ENCODE results near the gene CCDC177. TPM values are rescaled to one million over a fixed set of nuclear protein-coding genes. Genes with fewer than 3 reads are reported as not detected.

The CCDC177 gene
- polyA plus RNA-seq (2012; ENCODE audit: insufficient read depth, insufficient read length), result not detected

DNA sequence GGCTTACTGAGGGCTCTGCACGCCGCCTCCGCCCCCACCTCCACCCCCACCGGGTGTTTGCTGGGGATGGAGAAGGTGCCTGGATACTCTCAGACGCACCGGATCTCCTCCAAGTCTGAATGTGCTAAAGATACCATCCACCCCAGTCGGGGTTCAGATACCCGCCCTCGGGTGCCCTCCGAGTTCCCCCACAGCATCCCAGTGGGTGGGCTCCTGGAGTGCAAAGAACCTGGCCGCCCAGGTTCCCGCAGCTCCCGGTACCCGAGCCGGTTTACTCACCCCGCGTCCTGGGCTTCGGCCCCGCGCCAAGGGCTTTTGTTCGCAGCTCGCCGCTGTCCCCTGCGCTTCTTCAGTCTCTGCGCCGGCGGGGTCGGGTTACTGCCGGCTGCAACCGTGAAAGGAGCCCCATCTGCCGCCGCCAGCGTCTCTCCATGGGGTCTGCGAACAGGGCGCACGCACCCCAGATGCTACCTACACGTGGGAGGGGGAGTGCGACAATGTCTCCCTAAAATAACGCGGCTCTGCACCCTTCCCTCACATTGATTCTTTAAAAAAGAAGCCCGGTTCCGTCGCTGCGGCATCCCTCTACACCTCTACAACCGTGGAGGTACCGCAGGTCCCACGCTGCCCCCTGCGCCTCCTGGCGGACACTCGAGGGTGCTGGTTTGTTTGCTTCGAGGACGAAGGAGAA lies at the start of gene CCDC177:
Gene CCDC177 (minus strand): TSS at position 609 of the 691 bp plus-strand sequence. CDS start 1,249 bp downstream, outside the sequence.
- peak within 1 kb of the TSS; percentile 35 for H3K4me3 ChIP-seq (ENCODE audit: low read length)
- DNase-seq (ENCODE audit: low read depth, low spot score), result peak; percentile 35

DNA sequence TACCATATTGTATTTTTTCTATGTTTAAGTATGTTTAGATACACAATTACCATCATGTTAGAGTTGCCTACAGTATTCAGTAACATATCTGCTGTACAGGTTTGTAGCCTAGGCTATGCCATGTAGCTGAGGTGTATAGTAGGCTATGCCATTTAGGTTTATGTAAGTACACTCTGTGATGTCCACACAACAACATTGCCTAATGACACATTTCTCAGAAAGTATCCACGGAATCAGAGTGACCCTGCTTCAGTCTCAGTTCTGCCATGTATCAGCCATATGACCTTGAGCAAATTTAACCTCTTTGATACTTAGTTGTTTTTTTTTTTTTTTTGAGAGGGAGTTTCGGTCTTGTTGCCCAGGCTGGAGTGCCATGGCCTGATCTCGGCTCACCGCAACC lies 49.5 kb upstream of the CCDC177 start:
- DNase-seq (ENCODE audit: low read depth, low spot score), result no peak
- H3K4me3 ChIP-seq (ENCODE audit: low read length), result no peak overlapping the region

DNA sequence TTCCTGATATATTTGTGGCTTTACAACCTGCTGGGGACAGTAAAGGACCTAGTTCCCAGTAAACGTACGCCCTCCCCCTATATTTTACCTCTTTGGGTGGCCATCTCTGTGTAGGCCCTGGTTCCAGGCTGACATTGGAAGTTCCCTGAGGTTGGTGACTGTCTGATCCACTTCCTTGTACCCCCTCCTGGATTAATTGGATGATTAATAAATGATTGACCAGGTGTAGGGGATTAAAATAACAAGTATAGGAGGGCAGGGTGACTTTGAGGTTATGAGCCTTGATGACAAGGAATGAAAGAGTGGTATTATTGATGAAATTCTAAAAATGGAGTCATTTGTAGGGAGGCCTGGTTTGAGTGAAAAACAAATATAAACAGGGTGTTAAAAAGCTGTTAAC lies 46.3 kb upstream of the CCDC177 start:
- H3K4me3 ChIP-seq (ENCODE audit: low read length), result no peak overlapping the region
- DNase-seq (ENCODE audit: low read depth, low spot score), result no peak

DNA sequence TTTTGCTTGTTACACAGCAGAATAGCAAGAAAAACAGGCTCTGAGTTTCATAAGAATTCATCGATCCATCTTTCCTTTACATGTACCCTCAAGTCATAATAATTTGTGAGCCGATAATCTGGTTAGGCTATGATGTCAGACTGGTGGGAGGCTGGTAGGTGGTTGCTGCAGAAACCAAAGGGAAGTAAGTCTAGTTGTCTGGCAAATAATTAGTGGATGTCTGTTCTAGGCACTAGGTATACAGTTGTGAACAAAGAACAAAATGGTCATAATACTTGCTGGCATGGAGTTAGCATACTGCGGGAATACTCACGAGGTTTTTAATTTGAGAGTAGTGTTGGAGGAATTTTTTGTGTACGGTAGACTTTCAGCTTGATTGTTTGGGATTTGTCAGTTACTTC lies 45.5 kb upstream of the CCDC177 start:
- DNase-seq (ENCODE audit: low read depth, low spot score), result no peak
- no peak overlapping the region for H3K4me3 ChIP-seq (ENCODE audit: low read length)

DNA sequence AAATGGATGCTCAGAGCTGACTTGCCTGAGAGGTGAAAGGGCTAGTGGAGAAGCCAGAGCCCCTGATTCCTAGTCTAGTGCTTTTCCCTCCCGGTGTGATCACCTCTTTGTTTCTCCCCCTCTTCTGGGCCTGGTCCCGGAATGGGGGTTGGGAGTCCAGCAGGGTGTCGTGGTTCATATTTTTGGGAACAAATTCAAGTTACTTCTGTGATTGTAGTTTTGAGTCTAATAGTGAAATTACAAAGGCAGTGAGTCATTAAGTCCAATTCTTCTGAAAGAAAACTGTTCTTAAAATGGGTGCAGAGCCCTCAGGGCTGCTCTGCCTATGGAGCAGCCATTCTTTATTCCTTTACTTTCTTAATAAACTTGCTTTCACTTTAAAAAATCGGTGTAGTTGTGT lies 44.3 kb upstream of the CCDC177 start:
- no peak for DNase-seq (ENCODE audit: low read depth, low spot score)
- H3K4me3 ChIP-seq (ENCODE audit: low read length), result no peak overlapping the region

DNA sequence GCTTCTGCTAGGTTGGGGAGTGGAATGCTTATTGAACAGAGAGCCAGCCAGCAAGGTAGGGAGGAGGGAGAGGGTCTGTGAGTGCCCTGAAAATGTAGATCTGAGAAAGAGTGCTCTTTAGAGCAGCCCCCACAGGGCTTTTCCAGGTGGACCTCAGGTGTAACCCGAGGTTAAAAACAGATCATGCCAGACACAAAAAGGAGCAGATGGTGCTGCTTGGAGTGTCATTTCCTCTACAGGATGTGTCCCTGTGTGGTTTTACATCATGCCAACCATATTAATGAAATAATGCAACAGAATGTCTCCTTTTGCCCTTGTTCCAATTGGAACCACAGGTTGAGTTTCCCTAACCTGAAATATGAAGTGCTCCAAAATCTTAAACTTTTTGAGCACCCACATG lies 43.1 kb upstream of the CCDC177 start:
- H3K4me3 ChIP-seq (ENCODE audit: low read length), result no peak overlapping the region
- no peak for DNase-seq (ENCODE audit: low read depth, low spot score)

DNA sequence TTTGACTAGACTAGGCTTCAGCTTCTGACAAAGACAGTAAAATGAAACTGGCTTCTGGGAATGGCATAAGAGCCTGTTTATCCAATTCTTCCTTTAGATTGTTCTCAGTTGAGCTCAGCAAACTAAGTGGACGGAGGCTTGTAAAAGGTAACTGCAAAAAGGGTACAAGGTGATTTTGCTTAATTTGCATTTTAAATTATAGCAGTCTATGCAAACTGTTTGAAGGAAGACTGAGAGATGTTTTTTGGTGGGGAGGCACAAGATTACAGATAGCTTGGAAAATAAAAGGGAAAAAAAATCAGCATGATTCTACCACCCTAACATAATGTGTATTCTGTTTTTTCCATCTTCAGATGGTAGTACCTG lies 41.7 kb upstream of the CCDC177 start:
- H3K4me3 ChIP-seq (ENCODE audit: low read length), result no peak overlapping the region
- no peak for DNase-seq (ENCODE audit: low read depth, low spot score)

DNA sequence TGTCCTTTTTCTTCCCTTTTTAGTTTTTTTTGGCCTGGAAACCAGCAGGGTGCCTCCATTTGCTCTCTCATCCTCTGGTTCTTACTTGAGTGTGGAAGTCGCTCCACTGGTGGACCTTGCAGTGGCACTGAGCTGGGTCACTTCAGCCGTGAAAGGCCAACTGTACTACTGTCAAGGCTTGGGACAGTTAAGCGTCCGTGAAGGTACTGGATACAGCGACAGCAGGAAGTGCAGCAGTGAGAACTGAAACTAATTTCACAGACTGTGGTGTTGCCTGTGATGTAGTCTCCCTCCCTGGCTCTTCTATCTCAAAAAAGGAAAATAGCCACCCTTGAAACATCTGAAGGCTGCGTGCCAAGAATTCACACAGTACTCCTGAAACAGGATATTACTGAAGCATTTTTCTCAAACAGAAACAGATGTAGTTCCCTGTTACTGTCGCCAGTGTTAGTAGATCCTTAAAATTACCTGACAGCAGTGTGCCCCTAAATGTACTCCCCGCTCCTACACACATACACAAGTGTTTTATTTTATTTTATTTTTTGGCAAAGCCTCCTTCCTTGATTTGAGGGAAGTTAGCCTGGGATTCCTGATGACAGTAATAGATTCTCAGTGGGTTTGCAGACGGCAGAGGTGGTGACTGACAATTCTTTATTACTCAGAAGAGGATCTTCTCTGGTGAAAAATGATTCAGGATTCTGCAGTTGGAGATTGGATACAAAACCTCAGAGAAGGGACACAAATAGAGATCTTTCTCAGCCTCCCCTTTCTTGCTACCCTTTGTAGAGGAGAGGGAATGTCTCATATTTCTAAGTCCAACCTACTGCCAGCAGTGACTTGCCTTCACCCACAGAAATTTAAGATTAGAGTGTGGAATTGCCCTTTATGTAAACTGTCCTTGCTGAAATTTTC lies 41.1 kb upstream of the CCDC177 start:
- peak overlapping the region; percentile 14; the same call in 1 of the 2 replicates for H3K4me3 ChIP-seq (ENCODE audit: low read length)
- DNase-seq (ENCODE audit: low read depth, low spot score), result no peak

DNA sequence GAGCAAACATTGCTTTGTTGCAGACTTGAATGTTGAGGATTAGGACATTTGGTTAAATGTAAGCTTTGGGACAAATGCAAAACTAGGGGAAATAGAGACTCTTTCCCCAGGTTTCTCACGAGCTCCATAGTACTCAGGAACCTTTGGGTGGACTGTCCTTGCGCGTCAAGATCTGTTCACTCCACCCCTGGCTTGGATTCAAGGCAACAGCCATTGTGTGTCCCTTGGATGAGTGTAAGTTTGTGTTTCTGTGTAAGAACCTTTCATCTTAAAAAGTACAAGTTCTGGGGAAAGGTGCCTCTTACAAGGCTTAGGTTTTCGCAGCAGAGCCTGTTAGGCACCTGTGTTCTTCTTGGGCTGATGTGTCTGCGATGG lies 40.4 kb upstream of the CCDC177 start:
- peak overlapping the region; percentile 14; the same call in 1 of the 2 replicates for H3K4me3 ChIP-seq (ENCODE audit: low read length)

DNA sequence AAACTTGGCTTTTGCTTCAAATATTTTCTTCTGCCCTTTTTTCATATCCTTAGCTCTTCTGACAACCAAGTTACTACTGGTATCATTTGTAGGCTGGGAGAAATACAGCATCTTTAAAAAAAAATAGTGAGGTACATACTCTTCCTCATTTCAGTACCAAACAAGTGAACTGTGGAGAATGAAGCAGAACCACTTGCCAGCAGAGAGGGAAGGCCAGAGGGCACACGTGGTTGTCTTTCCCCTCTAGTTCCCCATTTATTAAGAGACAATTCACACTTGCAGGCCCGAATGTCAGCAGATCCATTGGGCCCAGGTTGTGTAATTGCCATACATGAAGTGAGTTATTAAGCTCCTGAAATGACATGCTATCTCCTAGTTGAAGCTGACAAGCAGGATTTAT lies 39.9 kb upstream of the CCDC177 start:
- H3K4me3 ChIP-seq (ENCODE audit: low read length), result no peak overlapping the region
- no peak for DNase-seq (ENCODE audit: low read depth, low spot score)

More for the DNA sequence above, 40.4 kb upstream of the CCDC177 start:
- no peak for DNase-seq (ENCODE audit: low read depth, low spot score)

DNA sequence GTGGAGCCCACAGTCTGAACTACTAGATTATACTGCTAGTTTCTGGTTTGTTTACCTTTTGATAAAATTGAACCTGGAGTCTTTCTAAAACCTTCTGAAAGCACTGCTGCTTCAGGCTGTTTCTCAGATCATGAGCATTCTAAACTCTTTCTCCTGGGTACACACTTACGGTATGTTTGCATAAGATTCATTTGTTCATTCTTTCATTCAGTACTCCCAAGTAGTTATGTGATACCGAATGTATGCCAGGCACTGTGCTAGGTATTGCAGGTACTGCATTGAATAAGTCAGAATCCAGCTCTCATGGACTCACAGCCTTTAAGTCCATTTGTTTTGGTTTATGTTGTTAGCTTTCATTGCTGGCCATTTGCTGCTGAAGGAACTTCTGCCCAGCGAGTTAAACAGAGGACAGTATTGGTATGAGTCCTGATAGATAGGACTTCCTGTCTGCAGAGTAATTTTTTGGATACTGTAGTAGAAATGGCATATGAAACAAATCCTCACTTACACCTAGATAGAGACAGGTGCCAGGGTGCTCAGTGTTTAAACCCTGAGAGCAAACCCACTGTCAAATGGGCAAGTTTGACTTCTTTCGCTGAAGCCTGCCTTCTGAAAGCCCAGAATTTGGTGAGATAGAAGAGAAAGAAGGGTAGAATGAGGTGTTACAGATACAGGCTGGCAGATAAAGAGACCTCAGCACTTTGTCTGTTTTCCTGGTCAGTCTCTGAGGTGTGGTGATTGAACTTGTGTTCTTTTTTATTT lies 38.8 kb upstream of the CCDC177 start:
- DNase-seq (ENCODE audit: low read depth, low spot score), result no peak
- H3K4me3 ChIP-seq (ENCODE audit: low read length), result no peak overlapping the region

DNA sequence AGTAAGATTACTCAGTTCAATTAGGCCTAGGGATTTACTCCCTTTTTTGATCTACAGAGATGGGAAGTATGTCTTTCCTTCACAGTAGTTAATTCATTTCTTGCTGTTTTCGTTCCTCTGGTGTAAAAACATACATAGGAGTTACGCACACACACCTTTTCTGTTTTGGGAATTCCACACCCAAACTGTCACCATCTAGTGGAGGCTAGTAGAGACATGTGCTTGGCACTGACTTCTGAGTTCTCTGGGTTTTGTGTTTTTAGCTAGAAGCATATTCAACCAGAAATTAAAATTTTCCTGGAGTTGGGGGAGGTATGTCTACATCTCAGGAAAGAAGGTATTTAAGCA lies 38.1 kb upstream of the CCDC177 start:
- peak overlapping the region; percentile 67 for H3K4me3 ChIP-seq (ENCODE audit: low read length)

DNA sequence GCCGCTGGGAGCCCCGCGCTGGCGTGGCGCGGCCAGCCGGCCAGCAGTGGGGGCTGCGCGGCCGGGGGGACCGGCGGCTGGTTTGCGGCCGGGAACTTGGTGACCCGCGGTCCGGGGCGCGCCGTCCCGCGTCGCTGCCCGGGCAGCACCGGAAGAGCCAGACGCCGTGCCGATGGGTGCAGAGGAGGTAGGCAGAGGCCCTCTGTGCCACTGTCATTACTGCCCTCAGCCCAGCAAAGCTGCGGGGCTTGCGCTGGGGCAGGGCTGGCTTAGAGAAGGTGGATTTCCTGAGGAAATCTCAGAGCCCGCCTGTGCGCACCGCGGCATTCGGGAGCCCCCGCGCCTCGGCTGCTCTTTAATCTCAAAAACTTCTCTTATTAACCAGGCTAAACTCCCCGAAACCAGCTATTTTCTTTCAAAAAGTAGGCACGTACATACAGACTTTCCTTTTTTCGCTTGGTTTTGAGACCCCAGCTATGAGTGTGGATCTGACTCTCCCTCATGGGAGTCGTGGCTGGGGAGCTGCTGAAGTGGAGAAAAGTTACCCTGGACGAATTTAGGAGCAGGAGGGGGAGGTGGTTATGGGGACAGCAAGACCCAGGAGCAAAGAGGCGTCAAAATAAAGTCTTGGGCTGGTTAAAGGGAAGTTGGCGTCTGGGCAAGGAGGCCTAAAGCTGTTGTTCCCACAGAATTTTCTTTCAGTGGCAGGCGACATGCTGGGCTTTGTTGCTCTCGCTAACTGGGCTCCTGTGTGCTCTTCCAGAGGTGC lies 37.5 kb upstream of the CCDC177 start:
- DNase-seq (ENCODE audit: low read depth, low spot score), result no peak
- peak overlapping the region; percentile 67 for H3K4me3 ChIP-seq (ENCODE audit: low read length)

More for the DNA sequence above, 38.1 kb upstream of the CCDC177 start:
- DNase-seq (ENCODE audit: low read depth, low spot score), result no peak

DNA sequence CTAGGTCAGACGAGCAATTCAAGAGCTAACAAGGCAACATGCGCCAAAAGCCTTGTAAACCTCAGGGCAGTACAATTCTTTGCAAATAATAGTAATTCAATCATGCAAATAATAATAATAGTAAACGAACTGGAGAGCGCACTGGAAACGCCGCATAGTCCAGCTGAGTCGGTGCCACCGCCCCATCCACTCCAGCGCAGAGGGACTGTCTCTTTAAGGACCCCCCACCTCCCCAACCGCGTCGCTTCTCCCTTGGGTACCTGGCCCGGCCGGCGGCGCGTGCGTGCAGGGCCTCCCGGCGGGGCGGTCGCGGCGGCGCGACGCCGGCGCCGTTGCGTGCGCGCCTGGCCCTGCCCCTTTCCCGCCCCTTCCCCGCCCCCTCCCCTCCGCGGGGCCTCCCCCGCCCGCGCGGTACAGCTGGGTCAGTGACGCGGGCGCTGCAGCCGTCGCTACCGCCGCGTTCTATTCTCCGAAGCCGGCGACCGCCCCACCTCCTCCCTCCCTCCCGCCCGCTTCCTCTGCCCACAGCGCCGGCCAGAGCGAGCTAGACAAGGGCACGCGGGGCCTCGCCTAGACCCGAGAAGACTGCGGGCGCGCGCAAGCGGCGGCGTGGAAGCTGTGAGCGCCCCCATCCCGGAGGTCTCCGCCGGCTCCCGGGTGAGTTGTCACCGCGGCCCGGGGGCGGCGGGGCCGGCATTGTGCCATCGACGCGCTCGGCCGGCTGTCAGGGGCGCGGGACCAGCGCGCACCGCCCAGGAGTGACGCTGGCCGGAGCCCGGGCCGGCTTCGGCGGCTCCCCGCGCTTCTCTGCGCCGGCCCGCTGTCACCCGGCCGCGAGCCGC lies 36.7 kb upstream of the CCDC177 start, which contains the start of gene SUSD6:
Gene SUSD6 (plus strand): TSS at position 425 of the 842 bp plus-strand sequence. CDS start 46,997 bp downstream, outside the sequence.
- peak within 1 kb of the TSS; percentile 72 for H3K4me3 ChIP-seq (ENCODE audit: low read length)
- DNase-seq (ENCODE audit: low read depth, low spot score), result peak; percentile 81

DNA sequence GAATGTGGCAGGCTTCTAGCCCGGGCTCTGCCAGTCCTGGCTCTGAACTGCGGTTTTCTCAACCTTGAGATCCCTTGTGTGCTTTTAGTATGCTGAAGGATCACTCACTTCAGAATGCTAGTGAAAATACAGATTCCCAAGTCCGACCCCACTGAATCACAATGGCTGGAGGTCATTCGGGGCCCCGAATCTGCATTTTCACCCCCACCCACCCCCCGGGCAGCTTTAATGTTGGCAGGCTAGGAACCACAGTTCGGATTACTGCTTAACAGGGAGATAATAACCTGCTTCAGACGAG lies 36.2 kb upstream of the CCDC177 start:
- peak overlapping the region; percentile 72 for H3K4me3 ChIP-seq (ENCODE audit: low read length)
- no peak for DNase-seq (ENCODE audit: low read depth, low spot score)

DNA sequence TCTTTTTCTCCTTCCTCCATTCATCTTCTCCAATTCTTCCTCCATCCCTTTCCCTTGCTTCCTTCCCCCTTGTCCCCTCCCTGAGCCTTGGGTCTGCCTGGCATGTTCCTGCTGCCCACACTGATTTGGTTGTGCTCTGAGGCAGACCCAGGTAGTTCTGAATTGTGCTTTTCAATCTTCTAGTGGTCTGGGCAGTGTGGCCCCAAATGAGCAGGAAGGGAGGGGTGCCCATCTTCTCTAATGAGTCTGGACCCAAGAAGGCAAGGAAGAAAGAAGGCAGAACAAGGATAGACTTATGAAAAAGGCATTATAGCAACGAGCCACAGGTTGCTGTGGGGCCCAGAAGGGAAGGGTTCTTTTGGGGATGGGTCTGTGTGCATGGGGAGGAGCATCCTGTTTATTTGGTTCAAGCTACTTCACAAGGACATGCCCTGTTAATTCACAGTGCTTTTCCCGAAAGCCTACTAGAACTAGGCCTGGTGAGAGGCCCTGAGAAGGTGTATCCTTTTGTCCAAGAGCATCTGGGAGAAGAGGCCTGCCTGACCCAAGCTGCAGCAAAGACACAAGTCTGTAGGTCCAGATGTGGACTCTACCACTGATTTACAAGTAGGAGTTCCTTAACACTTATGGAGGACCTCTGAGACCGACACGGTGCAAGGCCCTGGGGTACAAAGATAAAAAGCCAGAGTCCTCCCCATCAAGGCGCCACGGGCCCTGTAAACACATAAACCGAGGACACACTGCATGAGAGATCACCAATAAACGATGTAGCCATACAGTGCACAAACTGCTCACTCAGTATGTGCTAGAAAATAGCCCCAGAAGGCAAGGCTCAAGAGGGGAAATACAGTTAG lies 35.6 kb upstream of the CCDC177 start:
- no peak for DNase-seq (ENCODE audit: low read depth, low spot score)
- peak overlapping the region; percentile 72 for H3K4me3 ChIP-seq (ENCODE audit: low read length)

All from Jurkat, Clone E6-1 (cell line).